ENCODE data around the gene TRIM56.
"Not testable (repeated sequence)": the region's sequence is repeated elsewhere in the genome, so short reads cannot be mapped to it uniquely, and the experiment has no call there.

Gene TRIM56

DNA sequence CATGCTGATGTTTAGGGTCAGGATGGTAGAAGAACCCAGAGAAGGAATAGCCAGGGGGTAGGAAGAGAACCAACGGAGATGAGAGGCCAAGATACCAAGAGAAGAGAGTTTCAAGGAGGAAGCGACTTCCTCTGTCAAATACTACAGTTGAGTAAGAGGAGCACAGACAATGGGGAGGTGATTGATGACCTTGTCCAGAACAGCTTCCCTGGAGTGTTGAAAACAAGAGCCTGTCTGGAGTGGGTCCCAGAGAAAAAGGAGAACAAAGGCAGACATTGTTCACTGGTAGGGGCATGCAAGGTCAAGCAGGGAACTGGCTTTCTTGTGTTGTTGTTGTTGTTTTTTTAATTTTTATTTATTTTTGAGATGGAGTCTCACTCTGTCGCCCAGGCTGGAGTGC lies 9.6 kb upstream of the TRIM56 start:
- H3K4me1 ChIP-seq (ENCODE audit: insufficient read depth, low read length), result peaks cover 3% of the 10 kb centered on the region
- H3K27me3 ChIP-seq (ENCODE audit: insufficient read depth, low read length), result peaks cover 3% of the 10 kb centered on the region
- no peak overlapping the region for H3K4me3 ChIP-seq (ENCODE audit: low read length)
- H3K36me3 ChIP-seq (ENCODE audit: insufficient read depth, low read length), result no peaks in the 10 kb centered on the region
- H2AFZ ChIP-seq (ENCODE audit: low read depth, low read length), result no peak overlapping the region
- H3K9me3 ChIP-seq (ENCODE audit: low read length), result no peaks in the 10 kb centered on the region

DNA sequence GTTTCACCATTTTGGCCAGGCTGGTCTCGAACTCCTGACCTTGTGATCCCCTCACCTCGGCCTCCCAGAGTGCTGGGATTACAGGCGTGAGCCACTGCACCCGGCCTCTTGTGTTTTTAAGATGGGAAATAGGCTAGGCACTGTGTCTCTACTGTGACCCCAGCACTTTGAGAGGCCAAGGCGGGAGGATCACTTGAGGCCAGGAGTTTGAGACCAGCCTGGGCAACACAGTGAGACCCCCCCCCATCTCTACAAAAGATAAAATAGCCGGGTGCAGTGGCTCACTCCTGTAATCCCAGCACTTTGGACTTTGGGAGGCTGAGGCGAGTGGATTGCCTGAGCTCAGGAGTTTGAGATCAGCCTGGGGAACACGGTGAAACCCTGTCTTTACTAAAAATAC lies 9.1 kb upstream of the TRIM56 start:
- H3K4me3 ChIP-seq (ENCODE audit: low read length); H3K4me1 ChIP-seq (ENCODE audit: insufficient read depth, low read length); H2AFZ ChIP-seq (ENCODE audit: low read depth, low read length); H3K27me3 ChIP-seq (ENCODE audit: insufficient read depth, low read length); H3K36me3 ChIP-seq (ENCODE audit: insufficient read depth, low read length); H3K9me3 ChIP-seq (ENCODE audit: low read length): not testable (repeated sequence)

DNA sequence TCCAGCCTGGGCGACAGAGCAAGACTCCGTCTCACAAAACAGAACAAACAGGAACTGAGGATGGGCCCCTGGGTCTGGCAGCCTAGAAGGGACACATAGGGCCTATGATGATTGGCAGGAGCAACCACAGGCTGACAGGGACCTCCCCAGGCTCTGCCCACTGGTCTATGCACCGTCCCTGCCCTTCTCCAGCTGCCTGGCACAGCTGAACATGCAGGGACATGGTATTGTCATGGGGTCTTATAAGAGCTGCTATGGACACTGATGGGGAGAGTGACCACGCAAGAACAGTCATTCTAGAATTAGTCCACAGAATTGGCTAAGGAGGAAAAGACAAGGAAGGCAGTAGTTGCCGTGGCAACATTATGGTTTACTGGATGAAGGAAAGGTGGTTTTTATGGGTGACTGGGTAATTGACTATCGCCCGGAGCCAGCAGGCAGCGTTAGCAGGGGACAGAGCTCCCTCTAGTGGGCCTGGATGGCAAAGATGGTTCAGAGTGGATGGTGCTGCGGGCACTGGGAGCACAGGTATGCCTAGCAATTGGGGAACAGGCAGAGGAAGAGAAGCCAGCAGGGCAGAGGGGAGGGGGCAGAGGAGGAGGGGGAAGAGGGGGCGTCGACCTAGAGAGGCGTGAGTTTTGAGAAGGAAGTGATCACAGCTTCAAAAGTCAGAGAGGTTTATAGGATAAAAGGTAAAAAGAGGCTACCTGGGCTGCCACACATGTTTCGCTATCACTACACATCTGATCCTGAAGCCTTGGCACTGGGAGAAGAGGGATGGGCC lies 7.8 kb upstream of the TRIM56 start:
- Histone ChIP-seq H3K36me3 (ENCODE audit: insufficient read depth, low read length) (no peaks in the 10 kb centered on the region), H3K9me3 (ENCODE audit: low read length) (no peaks in the 10 kb centered on the region), H3K4me3 (ENCODE audit: low read length) (no peak overlapping the region)

DNA sequence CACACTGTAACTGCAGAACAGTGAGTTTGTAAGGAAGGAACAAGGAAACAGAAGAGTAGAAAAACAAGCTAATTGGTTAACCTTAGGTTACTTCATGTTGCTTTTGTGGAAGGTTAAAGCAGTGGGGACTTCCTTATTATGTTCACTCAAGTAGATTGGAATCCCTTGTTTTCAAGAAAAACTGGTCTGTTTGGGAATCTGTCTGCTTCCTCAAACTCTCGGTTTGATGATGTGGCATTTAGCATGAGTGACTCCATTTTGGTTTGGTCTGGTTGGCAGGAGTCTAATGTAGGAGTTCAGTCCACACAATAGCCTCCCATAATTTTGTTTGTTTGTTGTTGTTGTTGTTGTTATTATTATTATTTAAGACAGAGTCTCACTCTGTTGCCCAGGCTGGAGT lies 3.8 kb upstream of the TRIM56 start:
- H3K27me3 ChIP-seq (ENCODE audit: insufficient read depth, low read length), result no peaks in the 10 kb centered on the region
- H3K36me3 ChIP-seq (ENCODE audit: insufficient read depth, low read length), result no peaks in the 10 kb centered on the region
- no peak overlapping the region for H3K4me3 ChIP-seq (ENCODE audit: low read length)
- peaks cover 7% of the 10 kb centered on the region for H3K4me1 ChIP-seq (ENCODE audit: insufficient read depth, low read length)
- H3K9me3 ChIP-seq (ENCODE audit: low read length), result no peaks in the 10 kb centered on the region
- H2AFZ ChIP-seq (ENCODE audit: low read depth, low read length), result no peak overlapping the region

More for the DNA sequence above, 7.8 kb upstream of the TRIM56 start:
- Histone ChIP-seq H3K4me1 (ENCODE audit: insufficient read depth, low read length) (peaks cover 3% of the 10 kb centered on the region), H3K27me3 (ENCODE audit: insufficient read depth, low read length) (peaks cover 3% of the 10 kb centered on the region), H2AFZ (ENCODE audit: low read depth, low read length) (no peak overlapping the region)

DNA sequence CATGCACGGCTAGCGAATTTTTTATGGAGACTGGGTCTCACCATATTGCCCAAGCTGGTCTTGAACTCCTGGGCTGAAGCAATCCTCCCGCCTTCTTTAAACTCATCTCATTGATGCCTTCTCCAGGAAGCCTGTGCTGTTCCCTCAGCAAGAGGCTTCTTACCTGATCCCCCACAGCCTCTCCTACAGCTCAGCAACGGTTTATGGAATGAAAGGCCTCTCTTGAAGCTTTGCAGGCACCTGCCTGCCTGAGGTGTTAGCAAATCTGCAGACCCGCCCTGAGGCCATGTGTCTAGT lies 468 bp upstream of the TRIM56 start:
- H3K9me3 ChIP-seq (ENCODE audit: low read length), result peaks cover 7% of the 10 kb centered on the region

DNA sequence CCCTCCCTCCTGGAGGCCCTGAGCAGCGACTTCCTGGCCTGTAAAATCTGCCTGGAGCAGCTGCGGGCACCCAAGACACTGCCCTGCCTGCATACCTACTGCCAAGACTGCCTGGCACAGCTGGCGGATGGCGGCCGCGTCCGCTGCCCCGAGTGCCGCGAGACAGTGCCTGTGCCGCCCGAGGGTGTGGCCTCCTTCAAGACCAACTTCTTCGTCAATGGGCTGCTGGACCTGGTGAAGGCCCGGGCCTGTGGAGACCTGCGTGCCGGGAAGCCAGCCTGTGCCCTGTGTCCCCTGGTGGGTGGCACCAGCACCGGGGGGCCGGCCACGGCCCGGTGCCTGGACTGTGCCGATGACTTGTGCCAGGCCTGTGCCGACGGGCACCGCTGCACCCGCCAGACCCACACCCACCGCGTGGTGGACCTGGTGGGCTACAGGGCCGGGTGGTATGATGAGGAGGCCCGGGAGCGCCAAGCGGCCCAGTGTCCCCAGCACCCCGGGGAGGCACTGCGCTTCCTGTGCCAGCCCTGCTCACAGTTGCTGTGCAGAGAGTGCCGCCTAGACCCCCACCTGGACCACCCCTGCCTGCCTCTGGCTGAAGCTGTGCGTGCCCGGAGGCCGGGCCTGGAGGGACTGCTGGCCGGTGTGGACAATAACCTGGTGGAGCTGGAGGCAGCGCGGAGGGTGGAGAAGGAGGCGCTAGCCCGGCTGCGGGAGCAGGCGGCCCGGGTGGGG lies 2.2 kb downstream of the TRIM56 start:
- Histone ChIP-seq H3K36me3 (ENCODE audit: insufficient read depth, low read length) (peaks cover 25% of the 10 kb centered on the region), H2AFZ (ENCODE audit: low read depth, low read length) (no peak overlapping the region), H3K27me3 (ENCODE audit: insufficient read depth, low read length) (no peaks in the 10 kb centered on the region), H3K4me3 (ENCODE audit: low read length) (no peak overlapping the region), H3K4me1 (ENCODE audit: insufficient read depth, low read length) (peaks cover 4% of the 10 kb centered on the region), H3K9me3 (ENCODE audit: low read length) (peaks cover 10% of the 10 kb centered on the region)

More for the DNA sequence above, 468 bp upstream of the TRIM56 start:
- H3K27me3 ChIP-seq (ENCODE audit: insufficient read depth, low read length), result no peaks in the 10 kb centered on the region
- H3K36me3 ChIP-seq (ENCODE audit: insufficient read depth, low read length), result peaks cover 25% of the 10 kb centered on the region
- H3K4me1 ChIP-seq (ENCODE audit: insufficient read depth, low read length), result peaks cover 4% of the 10 kb centered on the region
- H3K4me3 ChIP-seq (ENCODE audit: low read length), result peak overlapping the region; percentile 77
- H2AFZ ChIP-seq (ENCODE audit: low read depth, low read length), result peak overlapping the region; percentile 94

DNA sequence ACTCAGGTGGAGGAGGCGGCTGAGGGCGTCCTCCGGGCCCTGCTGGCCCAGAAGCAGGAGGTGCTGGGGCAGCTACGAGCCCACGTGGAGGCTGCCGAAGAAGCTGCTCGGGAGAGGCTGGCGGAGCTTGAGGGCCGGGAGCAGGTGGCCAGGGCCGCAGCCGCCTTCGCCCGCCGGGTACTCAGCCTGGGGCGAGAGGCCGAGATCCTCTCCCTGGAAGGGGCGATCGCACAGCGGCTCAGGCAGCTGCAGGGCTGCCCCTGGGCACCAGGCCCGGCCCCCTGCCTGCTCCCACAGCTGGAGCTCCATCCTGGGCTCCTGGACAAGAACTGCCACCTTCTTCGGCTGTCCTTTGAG lies 2.8 kb downstream of the TRIM56 start:
- Histone ChIP-seq H3K36me3 (ENCODE audit: insufficient read depth, low read length) (peaks cover 25% of the 10 kb centered on the region), H3K27me3 (ENCODE audit: insufficient read depth, low read length) (no peaks in the 10 kb centered on the region), H3K4me3 (ENCODE audit: low read length) (no peak overlapping the region), H3K9me3 (ENCODE audit: low read length) (peaks cover 10% of the 10 kb centered on the region), H3K4me1 (ENCODE audit: insufficient read depth, low read length) (peaks cover 4% of the 10 kb centered on the region), H2AFZ (ENCODE audit: low read depth, low read length) (no peak overlapping the region)

DNA sequence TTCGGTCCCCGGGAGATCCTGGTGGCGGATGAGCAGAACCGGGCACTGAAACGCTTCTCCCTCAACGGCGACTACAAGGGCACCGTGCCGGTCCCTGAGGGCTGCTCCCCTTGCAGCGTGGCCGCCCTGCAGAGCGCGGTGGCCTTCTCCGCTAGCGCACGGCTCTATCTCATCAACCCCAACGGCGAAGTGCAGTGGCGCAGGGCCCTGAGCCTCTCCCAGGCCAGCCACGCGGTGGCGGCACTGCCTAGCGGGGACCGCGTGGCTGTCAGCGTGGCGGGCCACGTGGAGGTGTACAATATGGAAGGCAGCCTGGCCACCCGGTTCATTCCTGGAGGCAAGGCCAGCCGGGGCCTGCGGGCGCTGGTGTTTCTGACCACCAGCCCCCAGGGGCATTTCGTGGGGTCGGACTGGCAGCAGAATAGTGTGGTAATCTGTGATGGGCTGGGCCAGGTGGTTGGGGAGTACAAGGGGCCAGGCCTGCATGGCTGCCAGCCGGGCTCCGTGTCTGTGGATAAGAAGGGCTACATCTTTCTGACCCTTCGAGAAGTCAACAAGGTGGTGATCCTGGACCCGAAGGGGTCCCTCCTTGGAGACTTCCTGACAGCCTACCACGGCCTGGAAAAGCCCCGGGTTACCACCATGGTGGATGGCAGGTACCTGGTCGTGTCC lies 3.7 kb downstream of the TRIM56 start:
- no peak overlapping the region for H3K4me3 ChIP-seq (ENCODE audit: low read length)
- H3K36me3 ChIP-seq (ENCODE audit: insufficient read depth, low read length), result peaks cover 25% of the 10 kb centered on the region
- H3K9me3 ChIP-seq (ENCODE audit: low read length), result peaks cover 10% of the 10 kb centered on the region
- H3K4me1 ChIP-seq (ENCODE audit: insufficient read depth, low read length), result peaks cover 4% of the 10 kb centered on the region
- no peak overlapping the region for H2AFZ ChIP-seq (ENCODE audit: low read depth, low read length)
- H3K27me3 ChIP-seq (ENCODE audit: insufficient read depth, low read length), result no peaks in the 10 kb centered on the region

DNA sequence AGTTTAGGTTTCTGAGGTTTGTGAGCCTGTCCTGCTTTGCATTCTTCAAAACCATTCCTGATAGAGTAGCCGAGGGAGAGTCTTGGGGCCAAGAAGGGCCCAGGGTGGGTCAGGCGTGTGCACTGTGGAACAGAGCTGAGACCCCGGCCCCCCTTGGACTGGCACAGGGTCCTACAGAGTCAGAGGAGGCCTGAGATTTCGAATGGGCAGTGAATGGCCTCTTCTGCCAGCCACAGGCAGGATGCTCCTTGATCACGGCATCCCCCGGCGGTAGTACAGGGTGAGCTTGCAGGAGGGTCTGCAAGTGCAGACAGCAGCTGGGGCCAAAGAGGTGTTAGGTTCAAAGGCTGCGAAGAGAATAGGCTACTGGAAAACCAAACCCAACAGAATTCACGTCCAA lies 4.6 kb downstream of the TRIM56 start:
- H3K9me3 ChIP-seq (ENCODE audit: low read length), result peaks cover 10% of the 10 kb centered on the region
- no peak overlapping the region for H3K4me3 ChIP-seq (ENCODE audit: low read length)
- no peaks in the 10 kb centered on the region for H3K27me3 ChIP-seq (ENCODE audit: insufficient read depth, low read length)
- H2AFZ ChIP-seq (ENCODE audit: low read depth, low read length), result no peak overlapping the region
- peaks cover 3% of the 10 kb centered on the region for H3K4me1 ChIP-seq (ENCODE audit: insufficient read depth, low read length)
- H3K36me3 ChIP-seq (ENCODE audit: insufficient read depth, low read length), result peaks cover 25% of the 10 kb centered on the region

DNA sequence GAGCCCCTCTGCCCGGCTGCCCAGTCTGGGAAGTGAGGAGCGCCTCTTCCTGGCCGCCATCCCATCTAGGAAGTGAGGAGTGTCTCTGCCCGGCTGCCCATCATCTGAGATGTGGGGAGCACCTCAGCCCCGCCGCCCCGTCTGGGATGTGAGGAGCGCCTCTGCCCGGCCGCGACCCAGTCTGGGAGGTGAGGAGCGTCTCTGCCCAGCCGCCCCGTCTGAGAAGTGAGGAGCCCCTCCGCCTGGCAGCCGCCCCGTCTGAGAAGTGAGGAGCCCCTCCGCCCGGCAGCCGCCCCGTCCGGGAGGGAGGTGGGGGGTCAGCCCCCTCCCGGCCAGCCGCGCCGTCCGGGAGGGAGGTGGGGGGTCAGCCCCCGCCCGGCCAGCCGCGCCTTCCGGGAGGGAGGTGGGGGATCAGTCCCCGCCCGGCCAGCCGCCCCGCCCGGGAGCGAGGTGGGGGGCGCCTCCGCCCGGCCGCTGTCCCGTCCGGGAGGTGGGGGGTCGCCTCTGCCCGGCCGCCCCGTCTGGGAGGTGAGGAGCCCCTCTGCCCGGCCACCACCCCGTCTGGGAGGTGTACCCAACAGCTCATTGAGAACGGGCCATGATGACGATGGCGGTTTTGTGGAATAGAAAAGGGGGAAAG lies 7.1 kb downstream of the TRIM56 start:
- H2AFZ ChIP-seq (ENCODE audit: low read depth, low read length); H3K4me3 ChIP-seq (ENCODE audit: low read length); H3K4me1 ChIP-seq (ENCODE audit: insufficient read depth, low read length); H3K27me3 ChIP-seq (ENCODE audit: insufficient read depth, low read length): not testable (repeated sequence)
- Histone ChIP-seq H3K36me3 (ENCODE audit: insufficient read depth, low read length) (peaks cover 17% of the 10 kb centered on the region), H3K9me3 (ENCODE audit: low read length) (peaks cover 10% of the 10 kb centered on the region)

DNA sequence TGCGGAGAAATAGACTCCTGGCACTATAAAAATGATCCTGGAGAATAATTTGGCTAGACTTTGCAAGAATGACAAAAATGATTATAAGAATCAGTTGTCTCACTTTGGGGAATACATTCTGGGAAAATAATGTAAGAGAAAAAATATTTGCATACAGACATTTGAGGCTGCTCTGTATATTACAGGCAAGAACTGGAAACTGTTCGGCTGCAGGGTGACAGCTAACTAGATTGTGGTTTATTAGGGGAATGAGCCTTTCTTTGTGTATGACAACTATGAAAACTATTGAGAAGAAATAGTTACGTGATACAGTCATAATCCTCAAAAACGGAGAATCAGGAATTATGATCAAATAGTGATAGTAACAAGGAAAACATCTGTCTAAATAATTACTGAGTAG lies 8.6 kb downstream of the TRIM56 start:
- H3K9me3 ChIP-seq (ENCODE audit: low read length), result peaks cover 5% of the 10 kb centered on the region
- H3K4me1 ChIP-seq (ENCODE audit: insufficient read depth, low read length), result no peaks in the 10 kb centered on the region
- no peak overlapping the region for H2AFZ ChIP-seq (ENCODE audit: low read depth, low read length)
- H3K4me3 ChIP-seq (ENCODE audit: low read length), result no peak overlapping the region
- peaks cover 6% of the 10 kb centered on the region for H3K36me3 ChIP-seq (ENCODE audit: insufficient read depth, low read length)
- no peaks in the 10 kb centered on the region for H3K27me3 ChIP-seq (ENCODE audit: insufficient read depth, low read length)

DNA sequence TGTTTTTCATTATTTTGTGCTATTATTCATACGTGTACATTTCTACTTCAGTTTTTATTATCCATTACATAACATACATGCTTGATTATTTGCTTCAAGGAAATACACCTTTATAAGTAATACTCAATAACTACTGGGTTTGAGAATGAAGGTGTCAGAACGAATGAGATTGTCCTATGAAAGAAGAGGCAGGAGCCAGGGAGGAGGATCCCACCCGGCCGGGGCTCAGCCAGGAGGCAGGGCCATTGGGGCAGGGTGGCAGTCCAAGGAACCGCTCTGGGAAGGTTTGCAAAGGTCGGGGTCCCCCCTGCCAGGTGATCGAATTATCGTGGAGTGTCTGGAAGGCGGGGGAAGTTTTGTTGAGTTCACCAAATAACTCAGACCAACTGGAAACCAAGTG lies 9.1 kb downstream of the TRIM56 start:
- Histone ChIP-seq H3K36me3 (ENCODE audit: insufficient read depth, low read length) (peaks cover 3% of the 10 kb centered on the region), H3K4me1 (ENCODE audit: insufficient read depth, low read length) (peaks cover 1% of the 10 kb centered on the region), H2AFZ (ENCODE audit: low read depth, low read length) (no peak overlapping the region), H3K4me3 (ENCODE audit: low read length) (no peak overlapping the region), H3K9me3 (ENCODE audit: low read length) (peaks cover 3% of the 10 kb centered on the region), H3K27me3 (ENCODE audit: insufficient read depth, low read length) (no peaks in the 10 kb centered on the region)

DNA sequence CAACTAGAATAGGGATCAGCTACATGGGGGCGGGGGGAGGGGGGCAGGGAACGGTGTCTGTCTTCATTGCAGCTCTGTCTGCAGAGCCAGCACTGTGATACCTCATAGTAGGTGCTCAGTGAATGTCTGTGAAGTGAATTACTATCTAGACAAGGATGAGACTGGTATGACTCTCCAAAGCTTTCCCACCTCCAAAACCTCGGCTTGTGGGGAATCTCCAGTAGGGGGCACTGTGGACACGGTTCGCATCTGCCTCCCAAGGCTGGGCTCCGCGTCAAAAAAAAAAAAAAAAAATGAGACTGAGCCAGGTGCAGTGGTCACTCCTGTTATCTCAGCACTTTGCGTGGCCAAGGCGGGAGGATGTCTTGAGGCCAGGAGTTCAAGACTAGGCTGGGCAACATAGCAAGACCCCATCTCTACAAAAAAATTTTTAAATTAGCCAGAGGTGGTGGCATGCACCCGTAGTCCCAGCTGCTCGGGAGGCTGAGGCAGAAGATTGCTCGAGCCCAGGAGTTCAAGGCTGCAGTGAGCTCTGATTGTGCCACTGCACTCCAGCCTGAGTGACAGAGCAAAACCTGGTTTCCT lies 9.6 kb downstream of the TRIM56 start:
- Histone ChIP-seq H3K9me3 (ENCODE audit: low read length) (peaks cover 3% of the 10 kb centered on the region), H3K27me3 (ENCODE audit: insufficient read depth, low read length) (no peaks in the 10 kb centered on the region), H3K4me3 (ENCODE audit: low read length) (no peak overlapping the region), H3K4me1 (ENCODE audit: insufficient read depth, low read length) (peaks cover 6% of the 10 kb centered on the region), H3K36me3 (ENCODE audit: insufficient read depth, low read length) (no peaks in the 10 kb centered on the region), H2AFZ (ENCODE audit: low read depth, low read length) (no peak overlapping the region)
